ENCODE results near the gene CDK8.

CDK8 gene

DNA sequence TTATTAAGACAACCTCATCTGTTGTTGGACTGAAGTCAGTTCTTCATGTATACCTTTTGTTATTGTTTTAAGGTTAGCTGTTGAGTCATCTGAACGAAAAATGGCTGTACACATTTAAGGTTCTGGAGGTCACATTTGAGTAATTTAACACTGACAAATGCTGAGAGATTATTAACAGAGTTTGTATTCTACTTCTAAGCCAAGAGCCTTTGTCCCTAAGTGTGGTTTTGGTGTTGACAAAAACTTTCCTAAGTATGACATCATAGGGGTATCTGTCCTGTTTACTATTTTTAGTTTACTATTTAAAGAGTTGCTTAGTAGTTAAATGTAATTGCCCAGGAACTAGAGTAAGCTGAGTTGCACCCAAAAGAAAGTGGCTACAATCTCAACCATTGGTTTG is 71.9 kb downstream of the CDK8 start:
- H3K4me2 ChIP-seq: no peak overlapping the region
- no peak overlapping the region for H3K27ac ChIP-seq
- H3K9ac ChIP-seq: no peak overlapping the region
- H4K20me1 ChIP-seq: peaks cover 29% of the 10 kb centered on the region; the same call in 1 of the 2 replicates
- TF ChIP-seq Cebpa-rat (IDR thresholded peaks at IDR 0.05): no peak
- H3K4me1 ChIP-seq: peaks cover 10% of the 10 kb centered on the region
- peaks cover 28% of the 10 kb centered on the region for H3K9me3 ChIP-seq
- H3K36me3 ChIP-seq: peaks cover 4% of the 10 kb centered on the region; the same call in 1 of the 2 replicates
- no peak overlapping the region for H3K4me3 ChIP-seq
- H3K27me3 ChIP-seq: no peaks in the 10 kb centered on the region

DNA sequence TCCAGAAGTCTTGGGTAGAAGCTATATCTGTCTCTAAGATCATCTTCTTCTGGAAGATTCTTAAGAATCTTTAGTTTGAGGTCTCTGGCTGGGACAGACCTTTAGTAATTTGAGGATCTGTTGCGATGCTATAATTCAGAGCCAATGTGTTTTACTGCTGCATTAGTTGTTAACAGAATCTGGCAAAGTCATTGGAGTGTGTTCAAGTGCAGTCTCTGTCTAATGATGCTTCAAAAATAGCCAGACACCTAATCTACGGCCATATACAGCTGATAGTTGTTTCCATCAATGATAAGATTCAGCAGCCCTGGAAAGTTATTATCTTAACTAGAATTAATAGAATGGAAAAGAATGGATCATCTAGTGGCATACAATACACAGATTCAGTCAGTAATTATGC is 72.6 kb downstream of the CDK8 start:
- peaks cover 29% of the 10 kb centered on the region; the same call in 1 of the 2 replicates for H4K20me1 ChIP-seq
- TF ChIP-seq Cebpa-rat (IDR thresholded peaks at IDR 0.05): no peak

DNA sequence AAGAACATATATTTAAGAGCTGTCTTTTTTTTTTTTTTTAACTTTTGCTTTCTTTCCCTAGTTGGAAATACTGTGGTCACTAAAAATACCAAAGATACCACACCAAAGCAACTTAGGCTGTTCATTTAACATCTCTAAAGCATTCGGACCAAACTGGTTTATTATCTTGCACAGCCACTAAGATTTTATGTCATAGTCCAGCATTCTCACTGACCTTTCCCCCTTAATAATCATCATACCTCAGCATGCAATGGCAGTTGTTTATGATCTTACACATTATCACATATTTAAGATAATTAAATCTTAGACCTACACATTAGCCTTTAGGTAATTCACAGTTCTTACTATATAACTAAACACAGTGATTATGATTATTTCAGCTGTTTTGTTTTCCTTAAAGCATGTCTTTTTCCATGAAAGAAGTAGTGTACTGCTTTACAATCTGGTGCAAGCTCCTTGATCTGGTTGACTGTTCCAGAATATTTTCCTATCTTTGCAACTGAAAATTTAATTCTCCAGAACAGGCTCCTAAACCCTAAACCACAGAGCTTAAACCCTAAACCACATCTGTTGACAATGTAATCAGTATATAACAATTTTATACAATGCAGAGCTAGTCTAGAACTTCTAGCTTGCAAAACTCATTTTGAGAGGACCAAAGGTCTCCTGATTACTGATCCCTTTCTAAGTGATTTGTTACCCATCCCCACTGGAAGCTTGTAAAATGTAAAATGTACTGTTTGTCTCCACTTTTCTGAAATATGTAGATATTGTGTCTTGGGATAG is 74.2 kb downstream of the CDK8 start:
- Histone ChIP-seq H3K36me3 (peaks cover 4% of the 10 kb centered on the region; the same call in 1 of the 2 replicates), H4K20me1 (peaks cover 26% of the 10 kb centered on the region; the same call in 1 of the 2 replicates), H3K9ac (no peak overlapping the region), H3K4me3 (no peak overlapping the region), H3K4me2 (no peak overlapping the region), H3K9me3 (peaks cover 36% of the 10 kb centered on the region), H3K27me3 (no peaks in the 10 kb centered on the region), H3K27ac (no peak overlapping the region), H3K4me1 (peaks cover 15% of the 10 kb centered on the region)
- no peak for TF ChIP-seq Cebpa-rat (IDR thresholded peaks at IDR 0.05)

More for the DNA sequence above, 72.6 kb downstream of the CDK8 start:
- Histone ChIP-seq H3K9ac (no peak overlapping the region), H3K4me1 (peaks cover 10% of the 10 kb centered on the region), H3K36me3 (peaks cover 4% of the 10 kb centered on the region; the same call in 1 of the 2 replicates), H3K4me3 (no peak overlapping the region), H3K9me3 (peaks cover 34% of the 10 kb centered on the region), H3K4me2 (no peak overlapping the region), H3K27me3 (no peaks in the 10 kb centered on the region), H3K27ac (no peak overlapping the region)

DNA sequence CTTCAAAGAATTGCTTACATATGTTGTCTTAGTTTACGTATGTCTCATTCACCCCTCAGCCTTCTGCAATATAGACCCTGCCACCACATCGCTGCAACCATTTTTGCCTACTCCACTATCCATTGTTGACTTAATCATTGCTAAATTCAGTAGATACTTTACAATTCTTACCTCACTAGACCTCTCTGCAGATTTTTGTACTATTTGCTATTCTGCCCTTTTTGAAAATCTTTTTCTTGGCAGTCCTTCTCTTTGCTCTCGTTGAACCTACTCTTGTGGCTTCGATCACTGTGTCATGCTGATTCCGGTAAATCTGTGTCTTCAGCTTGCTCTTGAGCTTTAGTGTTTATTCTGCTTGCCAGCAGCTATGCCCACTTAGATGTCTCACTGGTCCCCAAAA is 81.2 kb downstream of the CDK8 start:
- Histone ChIP-seq H3K4me1 (peaks cover 7% of the 10 kb centered on the region), H3K36me3 (peaks cover 2% of the 10 kb centered on the region; the same call in 1 of the 2 replicates), H3K27me3 (no peaks in the 10 kb centered on the region), H4K20me1 (peaks cover 19% of the 10 kb centered on the region; the same call in 1 of the 2 replicates), H3K9ac (no peak overlapping the region), H3K4me3 (no peak overlapping the region), H3K4me2 (no peak overlapping the region), H3K27ac (no peak overlapping the region), H3K9me3 (peaks cover 15% of the 10 kb centered on the region)
- TF ChIP-seq Cebpa-rat (IDR thresholded peaks at IDR 0.05): no peak

DNA sequence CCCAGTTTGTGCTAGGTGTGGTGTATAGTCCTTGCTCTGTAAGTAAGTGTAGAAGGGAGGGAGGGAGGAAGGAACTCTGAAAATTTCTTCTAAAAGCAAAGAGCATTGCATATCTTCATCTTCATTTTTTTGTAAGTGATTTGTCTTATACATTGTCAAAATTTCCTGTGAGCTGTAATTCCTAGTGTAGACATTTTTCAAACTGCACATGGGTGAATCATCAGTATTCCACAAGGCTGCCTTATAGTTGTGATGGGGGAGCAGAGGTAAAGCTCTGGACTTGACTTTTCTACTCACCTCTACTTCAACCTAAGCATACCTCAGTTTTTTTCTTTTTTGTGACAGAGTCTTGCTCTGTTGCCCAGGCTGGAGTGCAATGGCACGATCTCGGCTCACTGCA is 86.9 kb downstream of the CDK8 start:
- no peak overlapping the region for H3K4me2 ChIP-seq
- no peaks in the 10 kb centered on the region for H3K4me1 ChIP-seq
- no peaks in the 10 kb centered on the region for H3K27me3 ChIP-seq
- H4K20me1 ChIP-seq: no peaks in the 10 kb centered on the region
- no peak overlapping the region for H3K27ac ChIP-seq
- TF ChIP-seq Cebpa-rat (IDR thresholded peaks at IDR 0.05): no peak
- H3K9ac ChIP-seq: no peak overlapping the region
- no peaks in the 10 kb centered on the region for H3K9me3 ChIP-seq
- peaks cover 13% of the 10 kb centered on the region; the same call in 1 of the 2 replicates for H3K36me3 ChIP-seq
- no peak overlapping the region for H3K4me3 ChIP-seq

DNA sequence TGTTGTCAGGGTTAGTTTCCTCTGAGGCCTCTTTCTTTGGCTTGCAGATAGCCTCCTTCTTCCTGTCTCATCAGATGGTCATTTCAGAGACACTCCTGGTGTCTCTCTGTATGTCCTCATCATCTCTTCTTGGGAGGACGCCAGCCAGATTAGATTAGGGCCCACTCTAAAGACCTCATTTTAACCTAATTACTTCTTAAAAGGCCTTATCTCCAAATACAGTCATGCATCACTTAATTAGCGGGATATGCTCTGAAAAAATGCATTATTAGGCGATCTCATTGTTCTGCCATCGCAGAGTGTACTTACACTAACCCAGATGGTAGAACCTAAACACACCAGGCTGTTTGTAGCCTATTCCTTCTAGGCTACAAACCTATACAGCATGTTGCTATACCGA is 89.0 kb downstream of the CDK8 start:
- Histone ChIP-seq H3K27ac (no peak overlapping the region), H3K36me3 (peaks cover 13% of the 10 kb centered on the region; the same call in 1 of the 2 replicates), H3K9ac (no peak overlapping the region)

DNA sequence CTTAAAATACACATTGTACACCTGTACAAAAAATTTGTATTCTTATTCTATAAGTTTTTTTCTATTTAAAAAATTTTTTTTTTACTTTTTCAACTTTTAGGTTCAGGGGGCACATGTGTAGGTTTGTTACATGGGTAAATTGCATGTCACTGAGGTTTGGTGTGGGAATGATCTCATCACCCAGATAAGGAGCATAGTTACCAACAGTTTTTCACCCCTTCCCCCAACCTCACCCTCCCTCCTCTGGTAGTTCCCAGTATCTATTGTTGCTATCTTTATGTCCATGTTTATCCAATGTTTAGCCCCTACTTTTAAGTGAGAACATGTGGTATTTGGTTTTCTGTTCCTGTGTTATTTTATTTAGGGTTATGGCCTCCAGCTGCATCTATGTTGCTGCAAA is 89.9 kb downstream of the CDK8 start:
- Histone ChIP-seq H3K27ac (no peak overlapping the region), H3K9me3 (no peaks in the 10 kb centered on the region), H3K27me3 (no peaks in the 10 kb centered on the region), H3K4me2 (no peak overlapping the region), H4K20me1 (no peaks in the 10 kb centered on the region), H3K4me3 (no peak overlapping the region), H3K4me1 (no peaks in the 10 kb centered on the region), H3K36me3 (peaks cover 13% of the 10 kb centered on the region; the same call in 1 of the 2 replicates), H3K9ac (no peak overlapping the region)
- no peak for TF ChIP-seq Cebpa-rat (IDR thresholded peaks at IDR 0.05)

More for the DNA sequence above, 89.0 kb downstream of the CDK8 start:
- no peaks in the 10 kb centered on the region for H3K27me3 ChIP-seq
- no peaks in the 10 kb centered on the region for H3K9me3 ChIP-seq
- H3K4me2 ChIP-seq: no peak overlapping the region
- H3K4me1 ChIP-seq: no peaks in the 10 kb centered on the region
- no peaks in the 10 kb centered on the region for H4K20me1 ChIP-seq
- TF ChIP-seq Cebpa-rat (IDR thresholded peaks at IDR 0.05): no peak
- no peak overlapping the region for H3K4me3 ChIP-seq

DNA sequence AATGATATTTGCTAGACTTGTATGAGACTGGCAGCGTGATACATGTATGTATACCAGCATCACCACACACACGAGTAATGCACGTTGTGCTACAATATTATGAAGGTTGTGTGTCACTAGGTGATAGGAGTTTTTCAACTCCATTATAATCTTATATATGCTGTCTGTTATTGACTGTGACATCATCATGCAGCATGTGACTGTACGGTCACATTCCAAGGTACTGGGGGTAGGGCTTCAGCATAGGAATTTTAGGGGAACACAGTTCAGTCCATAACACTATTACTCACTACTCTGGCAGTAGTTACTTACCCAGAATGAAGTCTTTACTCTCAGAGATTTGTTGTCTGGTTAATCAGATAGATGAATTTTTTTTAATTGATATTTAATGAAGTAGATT is 91.1 kb downstream of the CDK8 start:
- H3K4me1 ChIP-seq: peaks cover 1% of the 10 kb centered on the region; the same call in 1 of the 2 replicates
- H3K27ac ChIP-seq: no peak overlapping the region
- TF ChIP-seq Cebpa-rat (IDR thresholded peaks at IDR 0.05): no peak
- no peaks in the 10 kb centered on the region for H3K27me3 ChIP-seq
- H3K4me2 ChIP-seq: no peak overlapping the region
- no peak overlapping the region for H3K4me3 ChIP-seq
- no peaks in the 10 kb centered on the region for H4K20me1 ChIP-seq
- peaks cover 16% of the 10 kb centered on the region; the same call in 1 of the 2 replicates for H3K36me3 ChIP-seq
- no peak overlapping the region for H3K9ac ChIP-seq
- no peaks in the 10 kb centered on the region for H3K9me3 ChIP-seq

DNA sequence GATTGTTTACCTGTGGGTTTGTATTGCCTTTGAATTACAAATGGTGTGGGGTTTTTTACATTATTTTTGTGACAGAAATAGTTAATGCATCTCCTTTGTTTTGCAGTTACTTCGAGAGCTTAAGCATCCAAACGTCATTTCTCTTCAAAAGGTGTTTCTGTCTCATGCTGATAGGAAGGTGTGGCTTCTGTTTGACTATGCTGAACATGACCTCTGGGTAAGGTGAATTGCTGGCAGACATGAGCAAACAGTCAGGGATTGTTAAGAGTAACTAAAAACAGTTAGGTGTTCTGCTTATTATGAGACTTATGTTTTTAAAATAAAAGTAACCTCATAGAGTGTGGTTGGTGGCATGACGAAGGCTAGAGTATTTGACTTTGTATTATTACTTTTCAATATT is 95.0 kb downstream of the CDK8 start:
- Histone ChIP-seq H4K20me1 (no peaks in the 10 kb centered on the region), H3K4me2 (no peak overlapping the region), H3K4me3 (no peak overlapping the region), H3K36me3 (peaks cover 18% of the 10 kb centered on the region), H3K27ac (no peak overlapping the region), H3K27me3 (no peaks in the 10 kb centered on the region), H3K4me1 (peaks cover 8% of the 10 kb centered on the region), H3K9me3 (no peaks in the 10 kb centered on the region), H3K9ac (no peak overlapping the region)
- no peak for TF ChIP-seq Cebpa-rat (IDR thresholded peaks at IDR 0.05)

DNA sequence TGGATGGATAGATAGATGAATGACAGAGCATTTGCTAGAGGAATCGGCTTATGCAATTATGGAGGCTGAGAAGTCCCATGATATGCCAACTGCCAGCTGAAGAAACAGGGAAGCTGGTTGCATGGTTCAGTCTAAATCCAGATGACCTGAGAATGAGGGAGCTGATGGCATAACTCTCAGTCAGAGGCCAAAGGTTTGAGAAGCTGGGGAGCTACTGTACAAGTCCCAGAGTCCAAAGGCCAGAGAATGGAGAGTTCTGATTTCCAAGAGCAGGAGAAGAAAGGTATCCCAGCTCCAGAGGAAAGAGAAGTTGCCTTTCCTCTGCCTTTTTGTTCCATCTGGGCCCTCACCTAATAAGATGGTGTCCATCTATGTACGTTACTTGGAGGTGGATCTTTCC is 108.3 kb downstream of the CDK8 start:
- Histone ChIP-seq H3K4me2 (no peak overlapping the region), H4K20me1 (no peaks in the 10 kb centered on the region), H3K9me3 (no peaks in the 10 kb centered on the region), H3K36me3 (peaks cover 13% of the 10 kb centered on the region), H3K27ac (no peak overlapping the region), H3K27me3 (no peaks in the 10 kb centered on the region), H3K9ac (no peak overlapping the region), H3K4me3 (no peak overlapping the region), H3K4me1 (no peaks in the 10 kb centered on the region)
- no peak for TF ChIP-seq Cebpa-rat (IDR thresholded peaks at IDR 0.05)

Data from BLaER1 (cell line).